HPDE6-E6E7 (cell line): ENCODE results near the gene MYO1D.
A peak's percentile ranks its signal among the peaks of the same experiment; 100 is the strongest.

Experiments used
- DNase-seq: peaks from one replicate; pipeline ENCODE4 v3.0.0; 2011; ENCODE audit warnings: missing footprints; ENCODE audit errors: extremely low spot score

The MYO1D gene

DNA sequence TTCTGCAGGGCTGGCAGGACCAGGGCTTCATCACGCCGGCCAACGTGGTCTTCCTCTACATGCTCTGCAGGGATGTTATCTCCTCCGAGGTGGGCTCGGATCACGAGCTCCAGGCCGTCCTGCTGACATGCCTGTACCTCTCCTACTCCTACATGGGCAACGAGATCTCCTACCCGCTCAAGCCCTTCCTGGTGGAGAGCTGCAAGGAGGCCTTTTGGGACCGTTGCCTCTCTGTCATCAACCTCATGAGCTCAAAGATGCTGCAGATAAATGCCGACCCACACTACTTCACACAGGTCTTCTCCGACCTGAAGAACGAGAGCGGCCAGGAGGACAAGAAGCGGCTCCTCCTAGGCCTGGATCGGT is 388.8 kb downstream of the MYO1D start:
- DNase-seq: no peak

DNA sequence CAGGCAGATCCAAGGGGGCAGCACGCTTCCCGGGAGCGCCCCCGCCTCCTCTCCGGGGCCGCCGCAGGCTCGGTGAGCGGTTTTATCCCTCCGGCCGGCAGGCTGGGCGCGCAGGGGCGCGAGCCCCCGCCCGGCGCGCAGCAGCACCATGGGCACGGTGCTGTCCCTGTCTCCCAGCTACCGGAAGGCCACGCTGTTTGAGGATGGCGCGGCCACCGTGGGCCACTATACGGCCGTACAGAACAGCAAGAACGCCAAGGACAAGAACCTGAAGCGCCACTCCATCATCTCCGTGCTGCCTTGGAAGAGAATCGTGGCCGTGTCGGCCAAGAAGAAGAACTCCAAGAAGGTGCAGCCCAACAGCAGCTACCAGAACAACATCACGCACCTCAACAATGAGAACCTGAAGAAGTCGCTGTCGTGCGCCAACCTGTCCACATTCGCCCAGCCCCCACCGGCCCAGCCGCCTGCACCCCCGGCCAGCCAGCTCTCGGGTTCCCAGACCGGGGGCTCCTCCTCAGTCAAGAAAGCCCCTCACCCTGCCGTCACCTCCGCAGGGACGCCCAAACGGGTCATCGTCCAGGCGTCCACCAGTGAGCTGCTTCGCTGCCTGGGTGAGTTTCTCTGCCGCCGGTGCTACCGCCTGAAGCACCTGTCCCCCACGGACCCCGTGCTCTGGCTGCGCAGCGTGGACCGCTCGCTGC is 389.3 kb downstream of the MYO1D start:
- DNase-seq: no peak

- DNase-seq: peak; percentile 45
These were observed 390.0 kb downstream of the MYO1D start, which contains the start of gene CDK5R1 for GRCh38 chr17:32486701-32487472. Gene CDK5R1 (plus strand): TSS chr17:32486993. CDS start chr17:32487621, 628 bp downstream.

- peak; percentile 70 for DNase-seq
These were observed 390.7 kb downstream of the MYO1D start for GRCh38 chr17:32486111-32486700.

- no peak for DNase-seq
These were observed 391.4 kb downstream of the MYO1D start for GRCh38 chr17:32485261-32486110.

DNA sequence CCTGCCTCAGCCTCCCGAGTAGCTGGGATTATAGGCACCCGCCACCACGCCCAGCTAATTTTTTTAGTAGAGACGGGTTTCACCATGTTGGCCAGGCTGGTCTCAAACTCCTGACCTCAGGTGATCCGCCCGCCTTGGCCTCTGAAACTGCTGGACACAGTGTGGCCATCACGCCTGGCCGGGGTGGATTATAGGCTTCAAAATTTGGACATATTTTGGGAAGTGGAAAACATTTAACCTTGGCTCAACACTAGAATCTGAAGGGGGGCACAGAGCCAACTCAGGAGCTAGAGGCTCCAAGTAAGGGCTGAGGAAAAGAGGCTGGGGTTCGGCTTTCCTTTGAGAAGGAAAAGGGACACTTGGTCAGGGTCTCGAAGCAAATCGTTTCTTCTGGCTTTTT is 392.3 kb downstream of the MYO1D start:
- no peak for DNase-seq

DNA sequence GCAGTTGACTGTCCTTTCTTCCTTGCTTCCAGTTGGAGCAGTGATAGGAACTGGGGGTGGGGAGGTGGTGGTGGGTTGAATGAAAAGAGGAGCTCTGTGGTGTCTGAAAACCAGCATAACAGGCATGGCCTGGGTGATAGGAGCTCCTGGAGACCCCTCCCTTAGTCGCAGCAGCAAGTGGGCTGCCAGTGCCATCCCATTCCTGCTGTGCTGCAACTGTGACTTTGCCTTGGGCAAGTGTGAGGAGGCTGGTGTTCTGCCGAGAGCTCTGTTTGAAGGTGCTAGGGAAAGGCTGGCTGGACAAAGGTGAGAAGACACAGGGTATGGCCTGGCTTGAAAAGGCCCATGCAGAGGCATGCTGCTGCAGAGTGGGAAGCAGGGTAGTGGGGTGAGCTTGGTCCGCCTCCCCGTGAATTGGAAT is 392.9 kb downstream of the MYO1D start:
- DNase-seq: no peak

GRCh38 chr17:32483451-32484019 is 393.4 kb downstream of the MYO1D start:
- DNase-seq: peak; percentile 69

DNA sequence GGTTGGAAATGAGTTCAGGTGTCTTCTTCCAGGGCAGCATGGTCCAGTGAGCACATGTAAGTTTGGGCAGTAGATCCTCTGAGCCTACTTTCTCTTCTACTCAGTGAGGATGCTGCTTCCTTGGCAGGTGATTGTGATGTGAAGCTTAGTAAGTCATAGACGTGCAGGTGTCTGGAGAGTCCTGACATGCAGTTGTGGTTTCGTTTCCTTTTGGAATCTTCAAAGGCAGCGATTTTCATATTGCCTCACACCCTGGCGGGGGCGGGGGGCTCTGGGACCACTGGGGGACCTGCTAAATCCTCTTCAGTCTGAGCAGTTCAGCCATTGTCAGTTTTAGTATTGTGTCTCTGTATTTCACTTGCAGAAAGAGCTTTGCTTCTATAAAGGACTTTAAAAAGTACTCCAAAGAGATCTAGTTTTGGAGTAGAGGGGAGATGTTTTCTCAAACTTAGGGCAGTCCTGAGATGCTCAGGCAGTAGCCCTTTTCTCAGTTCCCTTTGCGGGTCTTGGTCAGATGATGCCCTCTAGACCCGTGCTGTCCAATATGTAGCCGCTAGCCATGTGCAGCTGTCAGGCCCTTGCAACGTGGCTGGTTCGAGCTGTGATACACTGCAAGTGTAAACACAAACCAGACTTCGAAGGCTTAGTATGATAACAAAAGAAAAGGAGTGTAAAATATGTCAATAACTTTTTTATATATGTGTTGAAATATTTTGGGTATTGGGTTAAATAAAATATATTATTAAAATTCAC is 394.2 kb downstream of the MYO1D start:
- DNase-seq: no peak

DNA sequence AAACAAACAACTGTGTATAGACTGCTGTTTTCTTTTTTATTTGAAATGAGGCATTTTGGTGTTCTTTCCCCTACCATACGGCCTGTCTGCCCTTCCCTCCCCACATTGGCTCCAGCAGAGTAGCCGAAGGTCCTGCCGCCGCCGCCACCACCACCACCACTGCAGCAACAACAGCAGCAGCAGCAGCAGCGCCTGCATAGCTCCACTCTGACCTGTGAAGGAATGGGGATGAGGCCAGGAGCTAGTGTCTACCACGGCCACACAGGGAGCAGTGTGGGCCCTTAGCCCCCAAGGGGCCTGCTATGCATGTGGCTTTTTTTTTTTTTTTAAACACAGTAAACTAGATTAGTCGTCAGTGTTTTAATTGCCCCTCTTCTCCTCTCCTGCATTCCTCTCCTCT is 395.7 kb downstream of the MYO1D start:
- no peak for DNase-seq

GRCh38 chr17:32479074-32479617 is 397.8 kb downstream of the MYO1D start:
- DNase-seq: no peak

DNA sequence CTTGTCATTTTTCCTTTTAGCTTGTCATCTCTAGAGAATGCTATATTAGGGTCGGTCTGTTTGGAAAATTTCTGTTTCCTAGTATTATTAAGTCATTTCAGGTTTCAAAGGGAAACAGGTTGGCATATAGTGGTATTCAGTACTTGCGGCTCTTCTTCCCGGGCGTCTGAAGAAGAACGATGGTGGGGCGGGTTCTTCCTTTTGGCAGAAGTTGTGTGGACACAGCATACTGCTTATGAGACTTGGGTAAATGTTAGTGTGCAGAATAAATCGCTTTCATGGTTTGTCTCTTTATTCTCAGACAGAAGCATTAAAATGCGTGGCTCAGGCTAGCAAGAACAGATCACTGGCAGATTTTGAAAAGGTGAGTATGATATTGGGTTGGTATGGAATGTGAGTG is 399.7 kb downstream of the MYO1D start:
- no peak for DNase-seq

GRCh38 chr17:32475258-32475657 is 401.7 kb downstream of the MYO1D start:
- DNase-seq: no peak

- no peak for DNase-seq
These were observed 405.3 kb downstream of the MYO1D start for GRCh38 chr17:32471652-32472051.

GRCh38 chr17:32470405-32471167 is 406.3 kb downstream of the MYO1D start:
- DNase-seq: no peak

GRCh38 chr17:32467949-32468348 is 409.0 kb downstream of the MYO1D start:
- DNase-seq: no peak

DNA sequence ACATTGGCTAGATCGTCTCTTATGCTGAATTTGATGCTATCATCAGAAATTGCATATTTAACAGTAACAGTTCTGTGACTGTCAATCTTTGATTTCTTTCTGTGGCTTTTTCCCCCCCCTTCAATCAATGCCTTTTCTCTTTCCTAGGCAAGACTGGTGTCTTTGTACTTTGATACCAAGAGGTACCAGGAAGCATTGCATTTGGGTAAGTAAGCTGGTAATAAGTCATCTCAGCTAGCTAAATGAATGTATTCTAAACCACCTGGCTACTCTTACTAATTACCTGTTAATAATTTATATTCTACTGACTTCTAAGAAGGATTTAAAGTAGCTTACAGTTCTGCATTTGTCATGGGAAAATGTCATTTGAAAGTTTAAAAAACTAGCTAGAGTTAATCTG is 412.6 kb downstream of the MYO1D start:
- no peak for DNase-seq

DNA sequence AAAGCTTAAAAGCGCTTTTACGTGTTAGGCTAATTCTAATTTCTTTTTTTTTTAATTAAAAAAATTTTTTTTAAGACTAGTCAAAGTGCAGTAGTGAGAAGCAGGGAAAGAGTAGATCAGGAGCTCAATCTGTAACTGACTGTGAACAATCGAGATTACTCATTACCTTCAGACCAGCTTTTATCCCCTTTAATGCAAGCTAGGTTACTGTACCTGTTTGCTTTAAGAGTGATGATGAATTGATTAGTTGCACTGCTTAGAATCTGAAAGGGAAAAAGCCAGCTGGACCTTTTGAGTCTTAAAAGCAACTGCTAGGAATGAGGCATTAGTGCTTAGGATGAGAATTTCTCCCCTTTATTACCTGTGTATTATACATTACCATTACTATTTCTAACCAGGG is 413.6 kb downstream of the MYO1D start:
- DNase-seq: no peak

- DNase-seq: no peak
These were observed 414.9 kb downstream of the MYO1D start for GRCh38 chr17:32461853-32462617.
